H1 (cell line): ENCODE data around the gene SRCIN1. TPM values are rescaled to one million over a fixed set of nuclear protein-coding genes. Genes with fewer than 3 reads are reported as not detected.

Experiments
- BCL11A ChIP-seq, 2 experiments: IDR thresholded peaks; one replicate each; pipeline ENCODE4 v1.6.1; 2011; ENCODE audit warnings: low read depth in 2 of 2, low read length in 2 of 2, mild to moderate bottlenecking in 2 of 2
- CHD7 ChIP-seq: fragments of 300-600 bp; sonication (generic); IDR thresholded peaks from 2 replicates; pipeline ENCODE4 v1.7.1; 2012; ENCODE audit warnings: low read length, moderate library complexity, mild to moderate bottlenecking, inconsistent platforms; ENCODE audit not compliant: insufficient replicate concordance
- CTBP2 ChIP-seq: IDR thresholded peaks from 2 replicates; pipeline ENCODE4 v1.7.0; 2011; ENCODE audit warnings: borderline replicate concordance, mild to moderate bottlenecking, moderate library complexity, mixed read lengths, low read length; ENCODE audit not compliant: insufficient read depth, insufficient read length
- CTCF ChIP-seq, 3 experiments: IDR thresholded peaks; 1 replicate in 2 of 3; 2 replicates in 1 of 3; pipeline versions ENCODE4 v1.5.1 to v1.6.1; 2011; ENCODE audit warnings: low read length in 3 of 3, mild to moderate bottlenecking in 3 of 3, inconsistent platforms in 2 of 3, low read depth in 1 of 3, moderate library complexity in 1 of 3; ENCODE audit not compliant: insufficient read depth in 1 of 3; ENCODE audit errors: control extremely low read depth in 1 of 3
- KDM4A ChIP-seq: IDR thresholded peaks from one replicate; pipeline ENCODE4 v1.7.1; 2012; ENCODE audit warnings: low read depth, mild to moderate bottlenecking, moderate library complexity, low read length, inconsistent platforms; ENCODE audit not compliant: severe bottlenecking
- MAFK ChIP-seq: IDR thresholded peaks from 2 replicates; pipeline ENCODE4 v1.6.1; 2012; ENCODE audit warnings: low read depth, mild to moderate bottlenecking, improper control_type of control experiment, low read length
- PHF8 ChIP-seq: fragments of 200-600 bp; sonication (generic); conservative IDR thresholded peaks from 2 replicates; pipeline ENCODE4 v1.7.1; 2012; ENCODE audit warnings: low read depth, mild to moderate bottlenecking, inconsistent platforms, low read length, moderate library complexity
- RXRA ChIP-seq: IDR thresholded peaks from 2 replicates; pipeline ENCODE4 v1.6.1; 2011; ENCODE audit warnings: low read depth, mild to moderate bottlenecking, low read length, moderate library complexity; ENCODE audit not compliant: insufficient read depth
- YY1 ChIP-seq: IDR thresholded peaks from 2 replicates; pipeline ENCODE4 v1.6.1; 2011; ENCODE audit warnings: low read depth, mild to moderate bottlenecking, low read length
- polyA plus RNA-seq, 7 experiments: library from polyadenylated mRNA; depleted of rRNA in 3 of 7; stranded (reverse) in 5 of 7; unstranded in 2 of 7; fragments of >200 nt in 5 of 7; fragments of 200-250 nt in 2 of 7; gene quantifications; 1 replicate in 5 of 7; 2 replicates in 1 of 7; 4 replicates in 1 of 7; pipeline versions ENCODE4 v1.2.1 to v1.2.3, GENCODE V29; 2011 to 2013; ENCODE audit warnings: missing spikeins in 2 of 7, mixed read lengths in 2 of 7
- total RNA-seq: library from RNA; stranded (reverse); fragmentation: NEBNext Ultra II Directional; extraction: Animal tissue kit (Norgen Biotek cat#: 25700); gene quantifications from 2 replicates; pipeline ENCODE4 v1.2.1, GENCODE V29; 2021

Gene SRCIN1
- total and polyA plus RNA-seq, 2 of the 8 experiments (the other 6 are each of a cell fraction or from before 2014, with no cell fraction given), result 2.8 to 3.8 TPM

- TF ChIP-seq CHD7 (no peak), CTBP2 (no peak), RXRA (no peak), MAFK (no peak), KDM4A (no peak), YY1 (no peak), BCL11A (IDR thresholded peaks at IDR 0.05; ENCODE audit: low read depth in 2 of 2, low read length in 2 of 2) (no peak), CTCF (IDR thresholded peaks at IDR 0.05; ENCODE audit: control extremely low read depth in 1 of 3, insufficient read depth in 1 of 3, low read depth in 1 of 3, low read length in 3 of 3) (no peak), PHF8 (no peak)
Measured at GRCh38 chr17:38534498-38534885, 71.3 kb downstream of the SRCIN1 start (continued).
